Activated naive CD8-positive, alpha-beta T cell treated with anti-CD3 and anti-CD28 coated beads, Interleukin-2, amount 10 ng/mL, durations not matched to agents 7 days and 5 days (primary cell): Measurements from ENCODE around the gene SOSTDC1. TPM values are rescaled to one million over a fixed set of nuclear protein-coding genes. Genes with fewer than 3 reads are reported as not detected.
"Not testable (repeated sequence)": the region's sequence is repeated elsewhere in the genome, so short reads cannot be mapped to it uniquely, and the experiment has no call there.

ENCODE experiments used
- ATAC-seq: fragments of 150-1000 bp; cut with Tn5 transposase; one replicate; pipeline ENCODE4 v1.10.0; 2021; ENCODE audit warnings: low read depth, moderate library complexity
- POLR2A ChIA-PET: fragments of 350-600 bp; sonication (Branson Sonifier 250); formaldehyde crosslinking; loops from one replicate; lab custom pipeline; 2021; ENCODE audit warnings: antibody characterized with exemption; lab: Charles Lee
- DNase-seq: peaks from one replicate; pipeline ENCODE4 v3.0.0; 2021
- H3K27ac Mint-ChIP-seq: one replicate; pipeline ENCODE4 v1.8.0; 2022; ENCODE audit warnings: mild to moderate bottlenecking, mixed read lengths
- H3K27me3 Mint-ChIP-seq: one replicate; pipeline ENCODE4 v1.8.0; 2022; ENCODE audit warnings: mild to moderate bottlenecking, moderate library complexity, mixed read lengths
- H3K36me3 Mint-ChIP-seq: one replicate; pipeline ENCODE4 v1.8.0; 2021; ENCODE audit warnings: mild to moderate bottlenecking, mixed read lengths
- H3K4me1 Mint-ChIP-seq: one replicate; pipeline ENCODE4 v1.8.0; 2021; ENCODE audit warnings: mixed read lengths
- H3K4me3 Mint-ChIP-seq: one replicate; pipeline ENCODE4 v1.8.0; 2022; ENCODE audit warnings: mild to moderate bottlenecking, moderate library complexity, mixed read lengths
- H3K9me3 Mint-ChIP-seq: one replicate; pipeline ENCODE4 v1.8.0; 2021; ENCODE audit warnings: mixed read lengths
- total RNA-seq, 2 experiments: library from RNA; stranded (reverse); gene quantifications; one replicate each; pipeline ENCODE4 v1.2.3, GENCODE V29; 2021

The SOSTDC1 gene
- total RNA-seq, 2 experiments from 2014 or later, result not detected

DNA sequence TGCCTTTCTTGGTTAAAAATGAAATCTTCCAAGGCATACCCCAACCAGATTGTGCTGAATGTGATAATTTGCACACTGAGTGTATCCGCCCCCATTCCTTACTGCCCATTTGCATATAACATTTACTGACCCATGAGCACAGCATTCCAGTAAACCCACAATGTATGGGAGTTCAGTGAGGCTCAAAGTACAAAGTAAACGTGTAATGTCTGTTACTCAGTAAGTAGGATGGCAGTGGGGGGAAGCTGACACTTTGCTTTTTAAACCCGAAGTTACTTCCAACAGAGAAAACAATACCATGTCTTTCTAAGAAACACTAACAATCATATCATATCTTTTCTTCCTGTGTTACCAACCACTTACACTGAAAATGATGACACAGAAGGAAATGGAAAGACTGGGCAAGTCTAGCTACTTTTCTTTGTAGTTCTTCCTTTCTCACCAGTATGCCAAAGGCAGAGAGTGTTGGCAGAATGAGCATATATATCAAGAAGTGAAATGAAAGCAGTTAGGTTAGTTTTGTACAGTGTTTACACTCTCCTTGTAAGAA, 27.1 kb upstream of the SOSTDC1 start:
- Mint-ChIP-seq H3K9me3 (no peaks in the 10 kb centered on the region), H3K36me3 (no peaks in the 10 kb centered on the region), H3K4me3 (no peak overlapping the region), H3K4me1 (peaks cover 5% of the 10 kb centered on the region), H3K27ac (no peak overlapping the region), H3K27me3 (peaks cover 5% of the 10 kb centered on the region)
- DNase-seq (no peak), ATAC-seq (peak; percentile 63)
- POLR2A ChIA-PET, result no interaction called here

GRCh38 chr7:16491148-16491547, 25.6 kb upstream of the SOSTDC1 start:
- H3K27ac Mint-ChIP-seq, result no peak overlapping the region
- POLR2A ChIA-PET, result no interaction called here
- no peaks in the 10 kb centered on the region for H3K36me3 Mint-ChIP-seq
- peaks cover 5% of the 10 kb centered on the region for H3K4me1 Mint-ChIP-seq
- ATAC-seq (no peak), DNase-seq (no peak)
- H3K4me3 Mint-ChIP-seq, result no peak overlapping the region
- no peaks in the 10 kb centered on the region for H3K9me3 Mint-ChIP-seq
- H3K27me3 Mint-ChIP-seq, result peaks cover 2% of the 10 kb centered on the region

- no peaks in the 10 kb centered on the region for H3K27me3 Mint-ChIP-seq
- H3K9me3 Mint-ChIP-seq, result no peaks in the 10 kb centered on the region
- no peak for ATAC-seq
- POLR2A ChIA-PET, result no interaction called here
- H3K4me1 Mint-ChIP-seq, result no peaks in the 10 kb centered on the region
- no peak overlapping the region for H3K27ac Mint-ChIP-seq
- H3K4me3 Mint-ChIP-seq, result no peak overlapping the region
- no peaks in the 10 kb centered on the region for H3K36me3 Mint-ChIP-seq
- DNase-seq, result no peak
These were observed 19.1 kb upstream of the SOSTDC1 start for GRCh38 chr7:16484453-16485158.

DNA sequence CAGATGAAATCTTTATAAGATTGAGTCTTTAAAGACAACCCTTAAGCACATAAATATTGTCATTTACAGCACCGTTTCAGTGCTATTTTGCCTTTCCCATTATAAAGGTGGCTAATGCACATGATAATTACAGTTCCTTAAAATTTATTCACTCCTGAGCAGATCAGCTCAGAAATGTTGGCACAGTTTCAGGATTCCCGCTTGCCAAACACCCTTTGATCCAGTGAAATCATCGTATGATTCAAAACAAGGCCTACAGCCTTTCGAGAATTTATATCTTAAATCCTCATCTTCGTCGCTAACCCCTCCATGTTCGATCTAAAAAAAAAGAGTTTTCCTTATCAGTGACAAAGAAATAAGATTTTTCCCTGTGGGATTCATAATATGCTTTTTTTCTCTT, 14.1 kb upstream of the SOSTDC1 start:
- Mint-ChIP-seq H3K4me1 (no peaks in the 10 kb centered on the region), H3K27ac (no peak overlapping the region)
- no peak for ATAC-seq

DNA sequence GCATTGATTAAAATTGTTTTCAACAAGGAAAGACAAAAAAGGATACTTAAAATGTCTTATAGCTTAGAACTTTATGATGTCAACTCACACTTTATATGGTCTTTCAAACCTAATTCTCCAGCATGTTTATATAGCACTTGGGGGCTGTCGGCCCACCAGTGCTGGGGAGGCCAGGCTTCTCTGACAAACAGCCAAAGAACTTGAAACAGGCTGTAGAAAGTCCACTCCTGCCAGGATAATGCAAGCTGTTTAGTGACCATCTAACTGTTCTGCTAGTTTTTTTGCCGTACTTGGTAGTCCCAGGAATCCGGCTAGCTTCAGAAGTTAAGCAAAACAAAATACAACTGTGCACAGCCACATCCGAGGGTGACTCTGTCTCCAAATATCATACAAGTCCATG, 13.6 kb upstream of the SOSTDC1 start:
- H3K27me3 Mint-ChIP-seq, result peaks cover 6% of the 10 kb centered on the region
- DNase-seq (no peak), ATAC-seq (no peak)
- no peaks in the 10 kb centered on the region for H3K4me1 Mint-ChIP-seq
- no peaks in the 10 kb centered on the region for H3K36me3 Mint-ChIP-seq
- POLR2A ChIA-PET, result no interaction called here
- H3K9me3 Mint-ChIP-seq, result no peaks in the 10 kb centered on the region
- H3K4me3 Mint-ChIP-seq, result no peak overlapping the region
- no peak overlapping the region for H3K27ac Mint-ChIP-seq

More for the DNA sequence above, 14.1 kb upstream of the SOSTDC1 start:
- Mint-ChIP-seq H3K4me3 (no peak overlapping the region), H3K36me3 (no peaks in the 10 kb centered on the region), H3K9me3 (no peaks in the 10 kb centered on the region), H3K27me3 (peaks cover 6% of the 10 kb centered on the region)
- DNase-seq, result no peak
- POLR2A ChIA-PET, result no interaction called here

GRCh38 chr7:16471933-16472332, 6.4 kb upstream of the SOSTDC1 start:
- no peak overlapping the region for H3K27ac Mint-ChIP-seq
- POLR2A ChIA-PET, result no interaction called here
- H3K27me3 Mint-ChIP-seq, result peaks cover 6% of the 10 kb centered on the region
- no peaks in the 10 kb centered on the region for H3K36me3 Mint-ChIP-seq
- ATAC-seq (no peak), DNase-seq (no peak)
- no peaks in the 10 kb centered on the region for H3K9me3 Mint-ChIP-seq
- H3K4me3 Mint-ChIP-seq, result no peak overlapping the region
- H3K4me1 Mint-ChIP-seq, result no peaks in the 10 kb centered on the region

DNA sequence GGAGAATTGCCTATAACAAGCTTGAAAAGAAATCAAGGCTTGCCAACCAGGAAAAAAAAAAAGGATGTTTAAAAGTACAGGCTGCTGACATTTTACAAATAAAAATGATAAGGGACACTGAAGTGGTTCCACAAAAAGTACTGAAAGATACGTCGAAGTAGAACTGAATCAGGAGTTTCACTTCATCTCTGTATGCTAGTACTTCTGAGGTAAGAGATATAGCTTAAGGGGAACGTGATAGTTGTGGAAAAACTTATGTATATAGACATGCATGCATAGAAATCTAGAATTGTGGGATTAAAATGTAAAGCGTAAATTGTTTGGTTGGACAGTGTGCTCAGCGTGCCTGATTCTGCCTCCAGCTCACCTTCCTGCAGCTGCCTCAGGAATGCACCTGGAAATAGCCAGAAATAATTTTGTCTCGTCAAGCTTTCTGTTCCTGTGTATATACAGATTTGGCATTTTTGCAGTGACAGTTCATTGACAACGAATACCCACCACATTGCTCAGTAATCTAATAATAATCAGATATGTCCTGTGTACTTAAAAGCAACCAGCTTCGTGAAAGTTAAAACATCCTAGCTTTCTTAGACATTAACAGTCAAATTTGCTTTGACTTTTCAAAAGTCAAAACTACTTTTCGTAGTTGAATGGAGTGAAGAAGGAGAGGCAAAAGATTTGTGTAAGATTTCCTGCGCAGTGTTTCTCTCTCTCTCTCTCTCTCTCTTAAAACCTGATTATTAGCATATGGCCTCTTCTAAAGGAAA, 1.4 kb downstream of the SOSTDC1 start:
- POLR2A ChIA-PET, result interaction anchor here (0.7 kb wide), 1 partner anchor 396 kb away, joined by 3 read pairs; no protein-coding TSS in a partner anchor
- peaks cover 6% of the 10 kb centered on the region for H3K27me3 Mint-ChIP-seq

DNA sequence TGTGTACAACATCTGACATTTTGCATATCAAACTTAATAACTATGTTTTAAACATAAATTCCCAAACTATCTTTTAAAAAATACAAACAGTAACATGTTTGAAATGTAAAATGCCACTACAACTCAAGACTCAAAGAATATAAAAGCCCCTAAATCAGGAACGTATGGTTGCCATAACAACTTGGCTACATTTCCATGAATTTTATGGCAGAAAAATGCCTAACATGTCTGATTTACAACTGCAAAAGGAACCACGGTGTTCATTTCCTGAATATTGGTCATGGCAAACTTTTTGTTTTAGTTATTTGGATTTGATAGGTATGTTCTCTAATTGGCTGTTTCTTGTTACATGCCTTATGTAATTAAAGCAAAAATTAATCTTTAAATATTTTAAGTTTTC, 2.0 kb downstream of the SOSTDC1 start:
- POLR2A ChIA-PET, result no interaction called here
- no peak for DNase-seq

More for the DNA sequence above, 1.4 kb downstream of the SOSTDC1 start:
- Mint-ChIP-seq H3K36me3 (no peaks in the 10 kb centered on the region), H3K27ac (no peak overlapping the region), H3K4me1 (peaks cover 1% of the 10 kb centered on the region), H3K9me3 (no peaks in the 10 kb centered on the region), H3K4me3 (no peak overlapping the region)
- DNase-seq (no peak), ATAC-seq (no peak)

GRCh38 chr7:16462431-16462889, 3.1 kb downstream of the SOSTDC1 start:
- Mint-ChIP-seq H3K4me1 (peaks cover 1% of the 10 kb centered on the region), H3K9me3 (no peaks in the 10 kb centered on the region), H3K27ac (no peak overlapping the region), H3K36me3 (no peaks in the 10 kb centered on the region), H3K4me3 (no peak overlapping the region), H3K27me3 (peaks cover 6% of the 10 kb centered on the region)
- POLR2A ChIA-PET, result no interaction called here
- ATAC-seq (no peak), DNase-seq (no peak)

More for the DNA sequence above, 2.0 kb downstream of the SOSTDC1 start:
- Mint-ChIP-seq H3K36me3 (no peaks in the 10 kb centered on the region), H3K4me3 (no peak overlapping the region), H3K27me3 (peaks cover 6% of the 10 kb centered on the region), H3K27ac (no peak overlapping the region), H3K4me1 (peaks cover 1% of the 10 kb centered on the region), H3K9me3 (no peaks in the 10 kb centered on the region)
- ATAC-seq, result no peak

DNA sequence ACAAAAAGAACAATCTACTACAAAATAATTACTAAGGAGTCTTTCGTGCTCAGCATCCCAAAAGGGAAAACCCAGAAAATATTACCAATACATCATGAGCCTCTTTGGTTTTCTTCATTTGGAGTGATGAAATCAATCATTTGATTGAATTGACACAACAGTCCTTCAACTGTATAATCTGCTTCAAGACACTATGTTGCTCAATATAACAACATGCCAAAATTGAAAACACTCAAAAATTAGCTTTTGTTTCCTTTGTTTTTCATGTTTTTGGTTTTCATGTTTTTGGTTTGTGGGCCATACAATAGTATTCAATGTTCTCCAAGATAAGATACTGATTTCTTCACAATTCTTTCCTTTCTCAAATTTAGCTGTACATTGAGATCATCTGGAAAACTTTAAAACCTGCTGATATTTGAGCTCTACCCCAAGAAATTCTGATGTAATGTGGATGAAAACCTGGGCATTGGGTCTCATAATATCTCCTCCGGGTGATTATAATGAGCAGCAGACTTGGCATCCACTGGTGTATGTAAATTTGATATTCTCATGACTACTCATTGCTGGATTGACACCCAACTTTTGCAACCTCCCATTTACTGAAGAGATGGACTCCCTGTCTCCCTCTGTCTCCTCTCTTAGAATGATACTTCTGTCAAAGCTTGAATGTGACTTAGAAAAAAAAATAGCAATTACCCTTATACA, 4.6 kb downstream of the SOSTDC1 start:
- peaks cover 6% of the 10 kb centered on the region for H3K27me3 Mint-ChIP-seq
- H3K4me3 Mint-ChIP-seq, result no peak overlapping the region
- no peaks in the 10 kb centered on the region for H3K36me3 Mint-ChIP-seq
- POLR2A ChIA-PET, result no interaction called here
- no peak overlapping the region for H3K27ac Mint-ChIP-seq
- no peaks in the 10 kb centered on the region for H3K9me3 Mint-ChIP-seq
- no peak for ATAC-seq
- no peak for DNase-seq
- H3K4me1 Mint-ChIP-seq, result peaks cover 1% of the 10 kb centered on the region

- H3K4me1 Mint-ChIP-seq, H3K27me3 Mint-ChIP-seq, H3K27ac Mint-ChIP-seq, DNase-seq, H3K4me3 Mint-ChIP-seq, ATAC-seq, H3K36me3 Mint-ChIP-seq, H3K9me3 Mint-ChIP-seq, POLR2A ChIA-PET: not testable (repeated sequence)
These were observed 9.2 kb downstream of the SOSTDC1 start for GRCh38 chr7:16456303-16456702.

DNA sequence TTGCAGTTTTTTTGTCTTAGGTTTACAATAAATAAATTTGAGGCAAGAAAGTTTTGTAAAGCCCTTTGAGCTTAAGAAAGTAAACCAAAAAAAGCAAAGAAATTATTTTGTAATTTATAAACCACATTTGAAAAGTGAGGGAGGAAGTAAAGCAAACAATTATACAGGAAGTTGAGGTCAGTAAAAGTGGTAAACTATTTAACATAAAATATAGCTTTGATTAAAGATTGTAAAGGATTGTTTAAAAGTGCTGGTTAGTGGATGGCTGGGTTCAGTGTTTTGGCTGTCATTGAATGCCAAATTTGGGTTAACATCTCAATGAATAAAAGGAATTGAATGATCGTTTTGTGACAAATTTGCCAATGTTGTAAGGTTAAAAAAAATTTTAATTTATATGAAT, 9.9 kb downstream of the SOSTDC1 start:
- POLR2A ChIA-PET, result no interaction called here
- Mint-ChIP-seq H3K27me3 (peaks cover 4% of the 10 kb centered on the region), H3K27ac (no peak overlapping the region), H3K4me1 (peaks cover 1% of the 10 kb centered on the region), H3K4me3 (no peak overlapping the region), H3K9me3 (no peaks in the 10 kb centered on the region), H3K36me3 (no peaks in the 10 kb centered on the region)
- no peak for ATAC-seq
- DNase-seq, result no peak

- H3K4me1 Mint-ChIP-seq, result no peaks in the 10 kb centered on the region
- POLR2A ChIA-PET, result no interaction called here
- H3K9me3 Mint-ChIP-seq, result no peaks in the 10 kb centered on the region
- DNase-seq, result no peak
- peaks cover 4% of the 10 kb centered on the region for H3K27me3 Mint-ChIP-seq
- no peak overlapping the region for H3K27ac Mint-ChIP-seq
- no peaks in the 10 kb centered on the region for H3K36me3 Mint-ChIP-seq
- no peak overlapping the region for H3K4me3 Mint-ChIP-seq
- no peak for ATAC-seq
These were observed 15.2 kb downstream of the SOSTDC1 start for GRCh38 chr7:16450366-16450765.
